GM23338 (cell line): ENCODE measurements around the gene RASSF4. TPM values are rescaled to one million over a fixed set of nuclear protein-coding genes. Genes with fewer than 3 reads are reported as not detected.

Experiments used
- ATAC-seq: fragments of 200-7000 bp; cut with Tn5 transposase; 3 replicates; pipeline ENCODE4 v1.9.1; 2020
- DNase-seq: peaks from one replicate; pipeline ENCODE4 v3.0.0-alpha.2; 2015; ENCODE audit warnings: low spot score
- H2AFZ ChIP-seq: fragments of 200-600 bp; sonication (generic); 2 replicates; pipeline ENCODE4 v1.8.0; 2016; ENCODE audit warnings: antibody characterized with exemption, mild to moderate bottlenecking, moderate library complexity
- H3F3A ChIP-seq: fragments of 200-600 bp; sonication (generic); replicated peaks from 2 replicates; pipeline ENCODE4 v1.8.0; 2017; ENCODE audit warnings: antibody characterized with exemption, mixed run types, low read depth
- H3K27ac ChIP-seq: fragments of 200-600 bp; sonication (generic); 2 replicates; pipeline ENCODE4 v1.6.1; 2016; ENCODE audit warnings: low read depth
- H3K27me3 ChIP-seq: fragments of 200-600 bp; sonication (generic); 2 replicates; pipeline ENCODE4 v1.8.0; 2016; ENCODE audit warnings: mild to moderate bottlenecking, mixed run types, moderate library complexity; ENCODE audit not compliant: insufficient read depth
- H3K36me3 ChIP-seq: fragments of 200-600 bp; sonication (generic); 2 replicates; pipeline ENCODE4 v1.8.0; 2016; ENCODE audit warnings: mild to moderate bottlenecking; ENCODE audit not compliant: insufficient read depth
- H3K4me1 ChIP-seq: fragments of 200-600 bp; sonication (generic); 2 replicates; pipeline ENCODE4 v1.8.0; 2016; ENCODE audit warnings: mild to moderate bottlenecking, moderate library complexity; ENCODE audit not compliant: insufficient read depth
- H3K4me2 ChIP-seq: fragments of 200-600 bp; sonication (generic); 2 replicates; pipeline ENCODE4 v1.7.1; 2017; ENCODE audit warnings: mixed run types
- H3K4me3 ChIP-seq: fragments of 200-600 bp; sonication (generic); 2 replicates; pipeline ENCODE4 v1.6.1; 2016; ENCODE audit warnings: mixed run types
- H3K79me2 ChIP-seq: fragments of 200-600 bp; sonication (generic); replicated peaks from 2 replicates; pipeline ENCODE4 v1.8.0; 2017; ENCODE audit warnings: mild to moderate bottlenecking; ENCODE audit not compliant: insufficient read depth
- H3K9me2 ChIP-seq: fragments of 200-600 bp; sonication (generic); 2 replicates; pipeline ENCODE4 v1.8.0; 2017; ENCODE audit not compliant: insufficient read depth
- H4K20me1 ChIP-seq: fragments of 200-600 bp; sonication (generic); replicated peaks from 2 replicates; pipeline ENCODE4 v1.8.0; 2017; ENCODE audit warnings: mild to moderate bottlenecking; ENCODE audit not compliant: insufficient read depth
- H3K27ac Mint-ChIP-seq: 2 replicates; pipeline ENCODE4 v1.8.0; 2020; ENCODE audit warnings: inconsistent platforms, mild to moderate bottlenecking, moderate library complexity, mixed read lengths
- H3K27me3 Mint-ChIP-seq: 3 replicates; pipeline ENCODE4 v1.8.0; 2022; ENCODE audit warnings: low read depth, mild to moderate bottlenecking, moderate library complexity, mixed read lengths, inconsistent platforms; ENCODE audit not compliant: insufficient read depth, poor library complexity
- H3K36me3 Mint-ChIP-seq: 3 replicates; pipeline ENCODE4 v1.8.0; 2021; ENCODE audit warnings: low read depth, mild to moderate bottlenecking, inconsistent platforms, moderate library complexity, mixed read lengths
- H3K4me1 Mint-ChIP-seq: 3 replicates; pipeline ENCODE4 v1.8.0; 2020; ENCODE audit warnings: mild to moderate bottlenecking, inconsistent platforms, mixed read lengths
- H3K4me3 Mint-ChIP-seq: 3 replicates; pipeline ENCODE4 v1.8.0; 2021; ENCODE audit warnings: moderate library complexity, mild to moderate bottlenecking, inconsistent platforms, mixed read lengths
- H3K9me3 Mint-ChIP-seq: 3 replicates; pipeline ENCODE4 v1.8.0; 2020; ENCODE audit warnings: moderate library complexity, mild to moderate bottlenecking, inconsistent platforms, mixed read lengths
- CREB1 ChIP-seq: fragments of 250-450 bp; sonication (Bioruptor Pico); IDR thresholded peaks from 2 replicates; pipeline ENCODE4 v1.5.0; 2020; ENCODE audit warnings: low read depth, mild to moderate bottlenecking, moderate library complexity
- ETS1 ChIP-seq: IDR thresholded peaks from 2 replicates; pipeline ENCODE4 v1.6.1; 2016; ENCODE audit warnings: antibody characterized with exemption
- EZH2 ChIP-seq: fragments of 200-600 bp; sonication (generic); IDR thresholded peaks from one replicate; pipeline ENCODE4 v1.8.0; 2017; ENCODE audit warnings: antibody characterized with exemption, mild to moderate bottlenecking, low read depth; ENCODE audit not compliant: unreplicated experiment
- EZH2phosphoT487 ChIP-seq: fragments of 200-600 bp; sonication (generic); IDR thresholded peaks from one replicate; pipeline ENCODE4 v1.8.1; 2018; ENCODE audit warnings: antibody characterized with exemption; ENCODE audit not compliant: unreplicated experiment
- JUNB ChIP-seq: IDR thresholded peaks from one replicate; pipeline ENCODE4 v1.6.1; 2016; ENCODE audit warnings: antibody characterized with exemption; ENCODE audit not compliant: unreplicated experiment
- NANOG ChIP-seq: IDR thresholded peaks from 2 replicates; pipeline ENCODE4 v1.6.1; 2016; ENCODE audit warnings: antibody characterized with exemption, borderline replicate concordance
- REST ChIP-seq: IDR thresholded peaks from one replicate; pipeline ENCODE4 v1.6.1; 2018; ENCODE audit warnings: antibody characterized with exemption; ENCODE audit not compliant: unreplicated experiment
- STAT1 ChIP-seq: IDR thresholded peaks from one replicate; pipeline ENCODE4 v1.6.1; 2016; ENCODE audit warnings: antibody characterized with exemption; ENCODE audit not compliant: unreplicated experiment
- ZNF114 ChIP-seq: fragments of 250-450 bp; sonication (Bioruptor Pico); IDR thresholded peaks from 2 replicates; pipeline ENCODE4 v1.5.0; 2020; ENCODE audit warnings: mild to moderate bottlenecking, moderate library complexity
- ZNF331 ChIP-seq: fragments of 250-450 bp; sonication (Bioruptor Pico); IDR thresholded peaks from 2 replicates; pipeline ENCODE4 v1.5.0; 2020; ENCODE audit warnings: low read depth, mild to moderate bottlenecking, moderate library complexity
- polyA plus RNA-seq: library from polyadenylated mRNA; unstranded; fragments of >200 nt; fragmentation: Nextera tagmentation; extraction: Ambion mirVana; gene quantifications from 2 replicates; pipeline ENCODE4 v1.2.1, GENCODE V29; 2016
- total RNA-seq: library from RNA; depleted of rRNA; stranded (reverse); fragments of >200 nt; shearing (Covaris generic); gene quantifications from 2 replicates; pipeline ENCODE4 v1.2.3, GENCODE V29; 2014
- TF ChIP-seq, protein P1 (sequence below), 2 experiments: fragments of 200-600 bp in 1 of 2; sonication (generic) in 1 of 2; conservative IDR thresholded peaks; 2 replicates each; pipeline versions ENCODE4 v1.5.1 to v1.6.1; 2016 to 2017; ENCODE audit warnings: antibody characterized with exemption in 2 of 2, low read depth in 2 of 2, mild to moderate bottlenecking in 2 of 2, moderate library complexity in 1 of 2

The RASSF4 gene
- total and polyA plus RNA-seq, 2 experiments from 2014 or later, result 12.4 to 13.6 TPM

DNA sequence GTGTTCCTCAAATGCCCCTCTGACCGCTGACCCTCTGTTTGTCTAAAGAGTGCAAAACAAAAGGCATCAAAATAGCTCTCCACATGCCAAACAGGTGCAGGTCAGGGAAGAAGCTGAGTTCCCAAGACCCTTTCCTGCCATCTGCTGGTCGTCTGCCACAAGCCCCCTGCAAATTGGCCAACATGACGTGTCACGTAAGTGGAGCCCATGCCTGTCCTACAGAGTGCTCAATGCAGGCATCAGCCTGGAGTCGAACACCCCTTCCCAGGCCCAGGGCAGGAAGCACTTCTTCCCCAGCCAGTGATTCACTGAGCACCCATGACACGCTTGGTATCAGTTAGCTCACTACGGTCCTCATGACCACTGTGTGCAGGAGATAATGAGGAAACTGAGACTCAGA, 34.4 kb upstream of the RASSF4 start:
- no peaks in the 10 kb centered on the region for H3K4me1 ChIP-seq
- peaks cover 6% of the 10 kb centered on the region for H3K27me3 Mint-ChIP-seq
- H3K27me3 ChIP-seq, result no peaks in the 10 kb centered on the region
- no peaks in the 10 kb centered on the region for H3K4me1 Mint-ChIP-seq
- H3K9me3 Mint-ChIP-seq, result peaks cover 7% of the 10 kb centered on the region; the same call in 2 of the 3 replicates
- no peaks in the 10 kb centered on the region for H3K79me2 ChIP-seq
- no peak for TF ChIP-seq NANOG
- TF ChIP-seq CREB1 (CRISPR knock-in tag), result peak; percentile 68
- TF ChIP-seq, protein P1, sequence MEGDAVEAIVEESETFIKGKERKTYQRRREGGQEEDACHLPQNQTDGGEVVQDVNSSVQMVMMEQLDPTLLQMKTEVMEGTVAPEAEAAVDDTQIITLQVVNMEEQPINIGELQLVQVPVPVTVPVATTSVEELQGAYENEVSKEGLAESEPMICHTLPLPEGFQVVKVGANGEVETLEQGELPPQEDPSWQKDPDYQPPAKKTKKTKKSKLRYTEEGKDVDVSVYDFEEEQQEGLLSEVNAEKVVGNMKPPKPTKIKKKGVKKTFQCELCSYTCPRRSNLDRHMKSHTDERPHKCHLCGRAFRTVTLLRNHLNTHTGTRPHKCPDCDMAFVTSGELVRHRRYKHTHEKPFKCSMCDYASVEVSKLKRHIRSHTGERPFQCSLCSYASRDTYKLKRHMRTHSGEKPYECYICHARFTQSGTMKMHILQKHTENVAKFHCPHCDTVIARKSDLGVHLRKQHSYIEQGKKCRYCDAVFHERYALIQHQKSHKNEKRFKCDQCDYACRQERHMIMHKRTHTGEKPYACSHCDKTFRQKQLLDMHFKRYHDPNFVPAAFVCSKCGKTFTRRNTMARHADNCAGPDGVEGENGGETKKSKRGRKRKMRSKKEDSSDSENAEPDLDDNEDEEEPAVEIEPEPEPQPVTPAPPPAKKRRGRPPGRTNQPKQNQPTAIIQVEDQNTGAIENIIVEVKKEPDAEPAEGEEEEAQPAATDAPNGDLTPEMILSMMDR (conservative IDR thresholded peaks at IDR 0.05; ENCODE audit: low read depth in 2 of 2), result peak; percentile 71 to 91
- H3K27ac ChIP-seq, result no peak overlapping the region
- no peak overlapping the region for H2AFZ ChIP-seq
- no peaks in the 10 kb centered on the region for H3F3A ChIP-seq
- DNase-seq (peak; percentile 89), ATAC-seq (peak; percentile 94)
- no peak overlapping the region for H3K27ac Mint-ChIP-seq
- H3K4me3 ChIP-seq, result no peak overlapping the region
- H3K36me3 Mint-ChIP-seq, result no peaks in the 10 kb centered on the region
- no peak overlapping the region for H3K4me2 ChIP-seq
- H4K20me1 ChIP-seq, result no peaks in the 10 kb centered on the region
- no peaks in the 10 kb centered on the region for H3K36me3 ChIP-seq
- no peak overlapping the region for H3K4me3 Mint-ChIP-seq
- no peaks in the 10 kb centered on the region; the same call in none of the 2 replicates for H3K9me2 ChIP-seq

- Histone ChIP-seq H3K4me2 (no peak overlapping the region), H3K36me3 (no peaks in the 10 kb centered on the region), H3K79me2 (no peaks in the 10 kb centered on the region), H2AFZ (no peak overlapping the region), H4K20me1 (no peaks in the 10 kb centered on the region), H3F3A (no peaks in the 10 kb centered on the region), H3K4me1 (no peaks in the 10 kb centered on the region), H3K4me3 (no peak overlapping the region), H3K9me2 (no peaks in the 10 kb centered on the region; the same call in none of the 2 replicates), H3K27me3 (no peaks in the 10 kb centered on the region), H3K27ac (no peak overlapping the region)
- no peaks in the 10 kb centered on the region for H3K36me3 Mint-ChIP-seq
- H3K4me3 Mint-ChIP-seq, result no peak overlapping the region
- no peak for ATAC-seq
- no peak overlapping the region for H3K27ac Mint-ChIP-seq
- H3K9me3 Mint-ChIP-seq, result peaks cover 7% of the 10 kb centered on the region; the same call in 2 of the 3 replicates
- no peaks in the 10 kb centered on the region for H3K4me1 Mint-ChIP-seq
- DNase-seq, result no peak
- H3K27me3 Mint-ChIP-seq, result peaks cover 4% of the 10 kb centered on the region
- no peak for TF ChIP-seq CREB1 (CRISPR knock-in tag)
- no peak for TF ChIP-seq NANOG
- TF ChIP-seq EZH2phosphoT487, result no peak
- no peak for TF ChIP-seq STAT1
- no peak for TF ChIP-seq JUNB
- TF ChIP-seq EZH2, result no peak
- no peak for TF ChIP-seq ETS1
- no peak for TF ChIP-seq REST
- TF ChIP-seq, protein P1 (conservative IDR thresholded peaks at IDR 0.05; ENCODE audit: low read depth in 2 of 2), result no peak
- TF ChIP-seq ZNF331, result no peak
- TF ChIP-seq ZNF114 (CRISPR knock-in tag), result no peak
These were observed 33.5 kb upstream of the RASSF4 start for GRCh38 chr10:44925811-44926750.
